GM12878 (cell line): ENCODE measurements around the gene CYB5B.

Experiments
- CTCF ChIP-seq, 3 experiments: IDR thresholded peaks in 2 of 3; conservative IDR thresholded peaks in 1 of 3; 2 replicates each; pipeline ENCODE4 v1.5.1; 2011; ENCODE audit warnings: low read depth in 3 of 3, low read length in 3 of 3, mild to moderate bottlenecking in 3 of 3, control low read depth in 2 of 3, moderate library complexity in 2 of 3, inconsistent platforms in 1 of 3, mixed read lengths in 1 of 3; ENCODE audit not compliant: control insufficient read depth in 2 of 3, insufficient read depth in 1 of 3; ENCODE audit errors: extremely low read depth in 1 of 3
- EP300 ChIP-seq, 2 experiments: fragments of 150-350 bp in 1 of 2; IDR thresholded peaks; 2 replicates each; pipeline ENCODE4 v1.6.1; 2011 to 2012; ENCODE audit warnings: low read depth in 2 of 2, low read length in 2 of 2, borderline replicate concordance in 1 of 2, improper control_type of control experiment in 1 of 2, inconsistent platforms in 1 of 2; ENCODE audit not compliant: control insufficient read depth in 1 of 2
- EZH2 ChIP-seq: IDR thresholded peaks from 2 replicates; pipeline ENCODE4 v1.6.1; 2012; ENCODE audit warnings: low read depth, mild to moderate bottlenecking, control low read depth, inconsistent platforms, low read length, borderline replicate concordance; ENCODE audit not compliant: control insufficient read depth
- MYC ChIP-seq: IDR thresholded peaks from 2 replicates; pipeline ENCODE4 v1.6.1; 2011; ENCODE audit warnings: mild to moderate bottlenecking, low read length, moderate library complexity, inconsistent platforms; ENCODE audit not compliant: insufficient read depth, insufficient replicate concordance, insufficient read length, severe bottlenecking
- RAD21 ChIP-seq: IDR thresholded peaks from 2 replicates; pipeline ENCODE4 v1.6.1; 2011; ENCODE audit warnings: mild to moderate bottlenecking, low read depth, low read length, moderate library complexity; ENCODE audit not compliant: insufficient read depth
- TCF12 ChIP-seq: IDR thresholded peaks from 2 replicates; pipeline ENCODE4 v1.6.1; 2011; ENCODE audit warnings: low read depth, mild to moderate bottlenecking, low read length
- YY1 ChIP-seq: IDR thresholded peaks from 2 replicates; pipeline ENCODE4 v1.6.1; 2011; ENCODE audit warnings: low read depth, mild to moderate bottlenecking, low read length

GRCh38 chr16:69436896-69437295 lies 12.5 kb downstream of the CYB5B start:
- TF ChIP-seq CTCF (IDR thresholded peaks at IDR 0.05 in 2 of 3, conservative IDR thresholded peaks at IDR 0.05 in 1 of 3; ENCODE audit: control insufficient read depth in 2 of 3, extremely low read depth in 1 of 3, insufficient read depth in 1 of 3, low read depth in 3 of 3, low read length in 3 of 3) (no peak), EZH2 (no peak), TCF12 (no peak), MYC (no peak), EP300 (IDR thresholded peaks at IDR 0.05; ENCODE audit: borderline replicate concordance in 1 of 2, control insufficient read depth in 1 of 2, low read depth in 2 of 2, low read length in 2 of 2) (no peak), YY1 (no peak), RAD21 (no peak)
